CD4-positive, CD25-positive, alpha-beta regulatory T cell (primary cell): ENCODE data around the gene TRPC4. TPM values are rescaled to one million over a fixed set of nuclear protein-coding genes. Genes with fewer than 3 reads are reported as not detected.

ENCODE experiments used
- ATAC-seq, 2 donors: fragments of 150-1000 bp; cut with Tn5 transposase; one replicate each; pipeline ENCODE4 v1.10.0; 2021; ENCODE audit warnings: low read depth in 2 of 2, moderate number of reproducible peaks in 2 of 2, moderate library complexity in 1 of 2
- DNase-seq, 3 donors: peaks; one replicate each; pipeline versions ENCODE4 v3.0.0 to v3.0.0-alpha.2; 2012 to 2022; ENCODE audit warnings: mixed read lengths in 1 of 3
- H3K27ac ChIP-seq: one replicate; pipeline ENCODE4 v1.7.0; 2013; ENCODE audit warnings: mild to moderate bottlenecking, low read length; ENCODE audit not compliant: insufficient read depth, poor library complexity, severe bottlenecking
- H3K27me3 ChIP-seq: one replicate; pipeline ENCODE4 v1.7.0; 2013; ENCODE audit warnings: low read length; ENCODE audit not compliant: control insufficient read depth, insufficient read depth
- H3K36me3 ChIP-seq: one replicate; pipeline ENCODE4 v1.7.0; 2013; ENCODE audit warnings: mild to moderate bottlenecking, low read length, moderate library complexity; ENCODE audit not compliant: control insufficient read depth, insufficient read depth
- H3K4me1 ChIP-seq: 2 replicates; pipeline ENCODE4 v1.7.0; 2013; ENCODE audit warnings: mild to moderate bottlenecking, low read length; ENCODE audit not compliant: insufficient read depth, control insufficient read depth, poor library complexity, severe bottlenecking
- H3K4me3 ChIP-seq: one replicate; pipeline ENCODE4 v1.7.0; 2013; ENCODE audit warnings: low read depth, mild to moderate bottlenecking, low read length, moderate library complexity
- H3K9me3 ChIP-seq, 2 experiments: 1 replicate in 1 of 2; 2 replicates in 1 of 2; pipeline ENCODE4 v1.7.0; 2013; ENCODE audit warnings: low read length in 2 of 2, mild to moderate bottlenecking in 1 of 2, moderate library complexity in 1 of 2; ENCODE audit not compliant: control insufficient read depth in 2 of 2
- H3K27ac Mint-ChIP-seq, 3 donors: one replicate each; pipeline ENCODE4 v1.8.0; 2020 to 2022; ENCODE audit warnings: mild to moderate bottlenecking in 3 of 3, mixed read lengths in 3 of 3, moderate library complexity in 2 of 3
- H3K27me3 Mint-ChIP-seq: one replicate; pipeline ENCODE4 v1.8.0; 2022; ENCODE audit warnings: mild to moderate bottlenecking, mixed read lengths
- H3K36me3 Mint-ChIP-seq: one replicate; pipeline ENCODE4 v1.8.0; 2020; ENCODE audit warnings: mixed read lengths
- H3K4me1 Mint-ChIP-seq, 4 donors: one replicate each; pipeline ENCODE4 v1.8.0; 2020 to 2022; ENCODE audit warnings: mixed read lengths in 4 of 4, mild to moderate bottlenecking in 1 of 4
- H3K4me3 Mint-ChIP-seq, 4 donors: one replicate each; pipeline ENCODE4 v1.8.0; 2020 to 2022; ENCODE audit warnings: mild to moderate bottlenecking in 4 of 4, mixed read lengths in 4 of 4, moderate library complexity in 3 of 4
- H3K9me3 Mint-ChIP-seq, 7 donors: one replicate each; pipeline ENCODE4 v1.8.0; 2020 to 2022; ENCODE audit warnings: mixed read lengths in 7 of 7, mild to moderate bottlenecking in 3 of 7, moderate library complexity in 2 of 7
- polyA plus RNA-seq, 4 donors: library from polyadenylated mRNA; unstranded; fragments of 300-500 nt; fragmentation: Illumina TruSeq; gene quantifications; one replicate each; pipeline ENCODE4 v1.2.3, GENCODE V29; 2021
- total RNA-seq: library from RNA; stranded (reverse); gene quantifications from one replicate; pipeline ENCODE4 v1.2.3, GENCODE V29; 2022

The TRPC4 gene
- total and polyA plus RNA-seq, 5 donors from 2014 or later: not detected

DNA sequence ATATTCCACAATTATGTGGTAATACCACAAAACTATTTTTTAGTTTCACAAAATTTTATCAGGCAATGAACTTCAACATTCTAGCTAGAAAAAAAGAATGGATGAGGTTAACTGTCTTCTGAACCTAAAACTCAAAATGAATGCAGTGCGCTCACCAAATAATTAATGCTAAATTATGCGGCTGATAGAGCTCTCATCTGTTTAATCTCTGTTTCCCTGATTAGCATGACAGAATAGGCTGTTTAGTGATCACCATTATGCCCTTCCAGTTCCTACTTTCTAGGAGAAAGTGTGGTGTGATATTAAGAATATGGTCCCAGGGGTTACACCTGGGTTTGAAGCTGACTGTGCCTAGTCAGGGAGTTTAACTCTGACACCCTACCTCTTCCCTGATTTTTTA is 228.2 kb downstream of the TRPC4 start:
- Mint-ChIP-seq H3K4me1 (no peaks in the 10 kb centered on the region), H3K27me3 (no peaks in the 10 kb centered on the region), H3K9me3 (peaks cover 0 to 2% (median 0%) of the 10 kb centered on the region in 7 donors), H3K36me3 (no peaks in the 10 kb centered on the region), H3K27ac (no peak overlapping the region), H3K4me3 (no peak overlapping the region)
- Histone ChIP-seq H3K36me3 (no peaks in the 10 kb centered on the region), H3K27me3 (no peaks in the 10 kb centered on the region), H3K4me3 (no peak overlapping the region), H3K27ac (no peak overlapping the region), H3K9me3 (no peaks in the 10 kb centered on the region), H3K4me1 (no peaks in the 10 kb centered on the region)
- DNase-seq (no peak), ATAC-seq (no peak)

GRCh38 chr13:37640499-37640898 is 229.1 kb downstream of the TRPC4 start:
- Histone ChIP-seq H3K9me3 (no peaks in the 10 kb centered on the region), H3K27me3 (no peaks in the 10 kb centered on the region), H3K4me3 (no peak overlapping the region), H3K4me1 (no peaks in the 10 kb centered on the region), H3K27ac (no peak overlapping the region), H3K36me3 (no peaks in the 10 kb centered on the region)
- H3K36me3 Mint-ChIP-seq: no peaks in the 10 kb centered on the region
- H3K4me3 Mint-ChIP-seq: no peak overlapping the region
- ATAC-seq (no peak), DNase-seq (no peak)
- H3K27ac Mint-ChIP-seq: no peak overlapping the region
- no peaks in the 10 kb centered on the region for H3K27me3 Mint-ChIP-seq
- H3K4me1 Mint-ChIP-seq: no peaks in the 10 kb centered on the region
- H3K9me3 Mint-ChIP-seq: peaks cover 0 to 2% (median 0%) of the 10 kb centered on the region in 7 donors

GRCh38 chr13:37636701-37637100 is 232.9 kb downstream of the TRPC4 start:
- Mint-ChIP-seq H3K27ac (no peak overlapping the region), H3K9me3 (peaks cover 0 to 1% (median 0%) of the 10 kb centered on the region in 7 donors), H3K36me3 (no peaks in the 10 kb centered on the region), H3K4me3 (no peak overlapping the region), H3K27me3 (no peaks in the 10 kb centered on the region), H3K4me1 (no peaks in the 10 kb centered on the region)
- no peaks in the 10 kb centered on the region for H3K27me3 ChIP-seq
- ATAC-seq (no peak), DNase-seq (no peak)
- H3K4me3 ChIP-seq: no peak overlapping the region
- H3K27ac ChIP-seq: no peak overlapping the region
- H3K36me3 ChIP-seq: no peaks in the 10 kb centered on the region
- no peaks in the 10 kb centered on the region for H3K9me3 ChIP-seq
- no peaks in the 10 kb centered on the region for H3K4me1 ChIP-seq

DNA sequence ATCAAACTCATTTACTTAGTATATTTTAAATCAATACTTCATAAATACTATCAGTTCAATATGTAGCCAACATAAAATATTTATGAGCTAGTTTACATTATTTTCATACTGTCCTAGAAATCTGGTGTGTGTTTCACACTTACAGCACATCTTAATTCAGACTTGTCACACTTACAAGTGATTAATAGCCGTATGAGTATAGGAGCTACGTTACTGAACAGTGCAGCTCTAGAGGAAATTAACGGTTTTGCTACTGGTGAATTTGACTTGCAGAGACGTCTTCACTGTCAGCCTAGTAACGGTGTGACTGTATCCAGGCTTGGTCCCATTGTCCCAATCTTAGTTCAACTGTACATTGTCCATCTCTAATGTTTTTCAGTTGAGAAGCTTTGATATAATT is 237.3 kb downstream of the TRPC4 start:
- no peak overlapping the region for H3K27ac Mint-ChIP-seq
- no peaks in the 10 kb centered on the region for H3K36me3 ChIP-seq
- H3K4me3 Mint-ChIP-seq: no peak overlapping the region
- no peak overlapping the region for H3K27ac ChIP-seq
- no peaks in the 10 kb centered on the region for H3K27me3 Mint-ChIP-seq
- no peak overlapping the region for H3K4me3 ChIP-seq
- H3K27me3 ChIP-seq: no peaks in the 10 kb centered on the region
- no peaks in the 10 kb centered on the region for H3K9me3 ChIP-seq
- no peaks in the 10 kb centered on the region for H3K36me3 Mint-ChIP-seq
- H3K4me1 Mint-ChIP-seq: no peaks in the 10 kb centered on the region
- H3K9me3 Mint-ChIP-seq: peaks cover 0 to 3% (median 1%) of the 10 kb centered on the region in 7 donors
- DNase-seq: no peak
- ATAC-seq: no peak
- no peaks in the 10 kb centered on the region for H3K4me1 ChIP-seq

- ATAC-seq (no peak), DNase-seq (no peak)
- Mint-ChIP-seq H3K27me3 (no peaks in the 10 kb centered on the region), H3K4me3 (no peak overlapping the region), H3K4me1 (no peaks in the 10 kb centered on the region), H3K9me3 (peaks cover 0 to 3% (median 2%) of the 10 kb centered on the region in 7 donors), H3K27ac (no peak overlapping the region), H3K36me3 (no peaks in the 10 kb centered on the region)
- H3K27me3 ChIP-seq: no peaks in the 10 kb centered on the region
- no peaks in the 10 kb centered on the region for H3K36me3 ChIP-seq
- H3K4me1 ChIP-seq: no peaks in the 10 kb centered on the region
- no peak overlapping the region for H3K27ac ChIP-seq
- no peaks in the 10 kb centered on the region for H3K9me3 ChIP-seq
- no peak overlapping the region for H3K4me3 ChIP-seq
Observed at GRCh38 chr13:37627428-37627827, 242.1 kb downstream of the TRPC4 start.

DNA sequence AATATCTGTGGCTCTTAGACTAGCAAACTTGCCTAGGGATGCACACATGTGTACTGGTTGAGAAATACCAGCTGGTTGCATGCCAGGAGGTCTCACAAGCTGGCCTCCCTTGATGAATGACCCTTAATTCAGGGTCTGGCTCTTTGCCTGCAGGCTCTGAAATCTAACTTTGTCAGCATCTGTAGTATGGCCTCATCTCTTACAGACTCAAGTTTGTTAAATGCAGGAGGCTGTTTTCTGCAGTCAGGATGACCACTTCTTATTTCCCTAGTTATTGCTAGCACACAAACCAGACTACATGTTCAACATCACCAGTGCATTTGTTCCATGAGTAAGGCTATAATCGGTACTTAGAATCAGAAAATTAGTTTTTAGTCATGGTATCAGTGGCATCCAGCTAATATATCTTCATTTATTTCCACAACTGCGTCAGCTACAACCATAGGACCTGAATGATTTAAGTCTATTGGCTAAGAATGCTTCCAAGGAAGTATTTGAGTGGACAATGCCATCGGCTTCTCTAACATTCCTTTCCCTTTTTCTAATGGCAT is 247.7 kb downstream of the TRPC4 start:
- Mint-ChIP-seq H3K9me3 (peaks cover 0 to 12% (median 3%) of the 10 kb centered on the region in 7 donors), H3K27ac (no peak overlapping the region), H3K36me3 (no peaks in the 10 kb centered on the region), H3K27me3 (no peaks in the 10 kb centered on the region), H3K4me3 (no peak overlapping the region), H3K4me1 (no peaks in the 10 kb centered on the region)
- H3K9me3 ChIP-seq: no peaks in the 10 kb centered on the region
- no peak overlapping the region for H3K4me3 ChIP-seq
- H3K27ac ChIP-seq: no peak overlapping the region
- no peaks in the 10 kb centered on the region for H3K36me3 ChIP-seq
- no peaks in the 10 kb centered on the region for H3K4me1 ChIP-seq
- H3K27me3 ChIP-seq: no peaks in the 10 kb centered on the region
- ATAC-seq (no peak), DNase-seq (no peak)

GRCh38 chr13:37618554-37618953 is 251.0 kb downstream of the TRPC4 start:
- H3K27me3 Mint-ChIP-seq: no peaks in the 10 kb centered on the region
- peaks cover 2 to 8% (median 3%) of the 10 kb centered on the region in 7 donors for H3K9me3 Mint-ChIP-seq
- Histone ChIP-seq H3K4me1 (no peaks in the 10 kb centered on the region), H3K27me3 (no peaks in the 10 kb centered on the region), H3K4me3 (no peak overlapping the region), H3K27ac (no peak overlapping the region), H3K36me3 (no peaks in the 10 kb centered on the region), H3K9me3 (no peaks in the 10 kb centered on the region)
- ATAC-seq (no peak), DNase-seq (no peak)
- H3K4me1 Mint-ChIP-seq: no peaks in the 10 kb centered on the region
- H3K27ac Mint-ChIP-seq: no peak overlapping the region
- H3K36me3 Mint-ChIP-seq: no peaks in the 10 kb centered on the region
- no peak overlapping the region for H3K4me3 Mint-ChIP-seq

GRCh38 chr13:37617173-37617572 is 252.4 kb downstream of the TRPC4 start:
- no peaks in the 10 kb centered on the region for H3K4me1 ChIP-seq
- no peak overlapping the region for H3K4me3 ChIP-seq
- no peaks in the 10 kb centered on the region for H3K36me3 ChIP-seq
- H3K27me3 ChIP-seq: no peaks in the 10 kb centered on the region
- no peaks in the 10 kb centered on the region for H3K27me3 Mint-ChIP-seq
- H3K27ac ChIP-seq: no peak overlapping the region
- no peak overlapping the region for H3K4me3 Mint-ChIP-seq
- no peak for ATAC-seq
- no peaks in the 10 kb centered on the region for H3K9me3 ChIP-seq
- peaks cover under 1 to 8% (median 3%) of the 10 kb centered on the region in 7 donors for H3K9me3 Mint-ChIP-seq
- DNase-seq: no peak
- no peaks in the 10 kb centered on the region for H3K4me1 Mint-ChIP-seq
- H3K36me3 Mint-ChIP-seq: no peaks in the 10 kb centered on the region
- no peak overlapping the region for H3K27ac Mint-ChIP-seq
